GM12801 (cell line): ENCODE data around the gene BSPH1.

Experiments
- CTCF ChIP-seq: IDR thresholded peaks from one replicate; pipeline ENCODE4 v1.5.1; 2011; ENCODE audit warnings: control low read depth; ENCODE audit not compliant: insufficient read length; ENCODE audit errors: extremely low read depth

The BSPH1 gene

GRCh38 chr19:48023011-48023410 lies 31.0 kb upstream of the BSPH1 start:
- TF ChIP-seq CTCF: no peak

- no peak for TF ChIP-seq CTCF
Measured at GRCh38 chr19:48020686-48021085, 28.7 kb upstream of the BSPH1 start.

GRCh38 chr19:48010932-48011758 lies 19.2 kb upstream of the BSPH1 start:
- TF ChIP-seq CTCF: no peak

GRCh38 chr19:48006762-48007161 lies 14.8 kb upstream of the BSPH1 start:
- TF ChIP-seq CTCF: no peak

- no peak for TF ChIP-seq CTCF
Measured at GRCh38 chr19:48004236-48004635, 12.3 kb upstream of the BSPH1 start.

GRCh38 chr19:48000846-48001245 lies 8.9 kb upstream of the BSPH1 start:
- TF ChIP-seq CTCF: no peak

GRCh38 chr19:47998800-47999199 lies 6.8 kb upstream of the BSPH1 start:
- TF ChIP-seq CTCF: no peak
